ENCODE results near the gene BACH2.
"Not testable (repeated sequence)": the region's sequence is repeated elsewhere in the genome, so short reads cannot be mapped to it uniquely, and the experiment has no call there.

BACH2 gene

DNA sequence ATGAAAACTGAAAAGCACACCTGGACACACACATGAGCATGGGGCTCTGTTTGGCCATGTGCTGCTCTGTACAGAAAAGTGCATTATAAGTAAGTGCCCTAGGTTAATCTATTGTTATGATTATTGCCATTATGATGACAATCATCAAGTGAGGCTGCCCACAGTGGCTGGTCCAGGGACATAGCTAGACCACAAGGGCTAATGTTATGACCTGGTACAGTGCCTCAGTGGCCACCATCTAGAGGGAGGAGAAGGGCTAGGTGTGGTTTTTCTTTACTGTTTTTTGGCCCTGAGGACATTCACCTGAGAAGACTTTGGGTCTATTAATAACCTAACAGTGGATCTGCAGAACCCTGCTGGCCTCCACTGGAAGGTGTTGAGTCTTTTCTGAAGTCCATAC lies 316.3 kb downstream of the BACH2 start:
- H3K27me3 ChIP-seq (ENCODE audit: control insufficient read depth, insufficient read depth, low read length): no peaks in the 10 kb centered on the region
- H3K36me3 ChIP-seq (ENCODE audit: control insufficient read depth, insufficient read depth, low read length): no peaks in the 10 kb centered on the region
- no peak overlapping the region for H3K4me3 ChIP-seq (ENCODE audit: low read length)
- H3K9me3 ChIP-seq (ENCODE audit: control insufficient read depth, low read length): no peaks in the 10 kb centered on the region
- no peaks in the 10 kb centered on the region for H3K4me1 ChIP-seq (ENCODE audit: control insufficient read depth, insufficient read depth, low read length)
- no peak overlapping the region for H3K9ac ChIP-seq (ENCODE audit: low read length)

- H3K9ac ChIP-seq (ENCODE audit: low read length): no peak overlapping the region
- no peaks in the 10 kb centered on the region for H3K36me3 ChIP-seq (ENCODE audit: control insufficient read depth, insufficient read depth, low read length)
- no peaks in the 10 kb centered on the region for H3K9me3 ChIP-seq (ENCODE audit: control insufficient read depth, low read length)
- no peaks in the 10 kb centered on the region for H3K4me1 ChIP-seq (ENCODE audit: control insufficient read depth, insufficient read depth, low read length)
- H3K27me3 ChIP-seq (ENCODE audit: control insufficient read depth, insufficient read depth, low read length): no peaks in the 10 kb centered on the region
- no peak overlapping the region for H3K4me3 ChIP-seq (ENCODE audit: low read length)
Observed at GRCh38 chr6:89979481-89980119, 317.0 kb downstream of the BACH2 start.

- H3K4me1 ChIP-seq (ENCODE audit: control insufficient read depth, insufficient read depth, low read length): no peaks in the 10 kb centered on the region
- H3K9ac ChIP-seq (ENCODE audit: low read length): no peak overlapping the region
- H3K27me3 ChIP-seq (ENCODE audit: control insufficient read depth, insufficient read depth, low read length): no peaks in the 10 kb centered on the region
- no peaks in the 10 kb centered on the region for H3K9me3 ChIP-seq (ENCODE audit: control insufficient read depth, low read length)
- no peaks in the 10 kb centered on the region for H3K36me3 ChIP-seq (ENCODE audit: control insufficient read depth, insufficient read depth, low read length)
- no peak overlapping the region for H3K4me3 ChIP-seq (ENCODE audit: low read length)
Observed at GRCh38 chr6:89978749-89979145, 317.9 kb downstream of the BACH2 start.

DNA sequence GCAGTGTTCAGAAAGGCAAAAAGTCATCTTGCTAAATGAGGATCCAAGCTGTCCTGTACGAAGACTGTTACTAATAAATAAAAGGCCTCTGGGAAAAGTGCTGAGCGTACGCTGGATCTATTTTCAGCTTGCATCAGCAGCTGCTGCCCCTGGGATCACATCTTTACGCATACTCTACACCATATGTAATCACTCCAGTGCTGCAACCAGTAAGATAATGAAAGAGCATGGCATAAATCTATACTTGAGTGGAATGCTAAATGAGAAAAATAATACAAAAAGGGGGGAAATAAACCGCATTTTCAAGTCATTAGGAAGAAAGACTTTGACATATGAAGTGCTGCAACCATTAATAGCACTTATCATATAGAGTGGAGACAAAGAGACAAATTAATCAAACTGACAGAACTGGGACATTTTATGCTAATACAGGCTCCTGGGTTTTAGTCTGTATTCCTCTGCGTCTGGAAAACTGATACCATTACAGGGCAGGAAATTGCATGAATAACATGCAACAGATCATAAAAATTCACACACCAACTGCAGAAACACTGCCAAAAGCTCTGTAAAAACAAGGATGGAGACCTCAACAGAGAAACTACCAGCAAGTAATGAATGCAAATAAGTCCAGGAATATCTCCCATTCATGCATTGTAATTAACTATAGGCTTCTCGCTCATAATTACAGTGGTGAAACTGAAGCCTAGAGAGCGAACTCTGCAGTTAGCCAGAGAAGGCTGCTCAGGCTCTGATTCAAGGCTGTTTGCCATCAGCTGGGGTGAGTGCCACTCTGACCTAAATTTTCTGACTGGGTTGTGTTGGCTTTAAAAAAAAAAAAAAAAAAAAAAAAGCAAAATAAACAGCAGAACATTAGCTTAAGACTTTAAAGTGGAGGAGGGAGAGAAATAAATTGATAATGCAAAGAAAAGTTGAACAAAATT lies 318.6 kb downstream of the BACH2 start:
- H3K4me3 ChIP-seq (ENCODE audit: low read length): no peak overlapping the region
- H3K9ac ChIP-seq (ENCODE audit: low read length): no peak overlapping the region
- no peaks in the 10 kb centered on the region for H3K9me3 ChIP-seq (ENCODE audit: control insufficient read depth, low read length)
- no peaks in the 10 kb centered on the region for H3K27me3 ChIP-seq (ENCODE audit: control insufficient read depth, insufficient read depth, low read length)
- no peaks in the 10 kb centered on the region for H3K36me3 ChIP-seq (ENCODE audit: control insufficient read depth, insufficient read depth, low read length)
- H3K4me1 ChIP-seq (ENCODE audit: control insufficient read depth, insufficient read depth, low read length): no peaks in the 10 kb centered on the region

- H3K36me3 ChIP-seq (ENCODE audit: control insufficient read depth, insufficient read depth, low read length): no peaks in the 10 kb centered on the region
- no peak overlapping the region for H3K4me3 ChIP-seq (ENCODE audit: low read length)
- H3K4me1 ChIP-seq (ENCODE audit: control insufficient read depth, insufficient read depth, low read length): no peaks in the 10 kb centered on the region
- H3K9ac ChIP-seq (ENCODE audit: low read length): no peak overlapping the region
- no peaks in the 10 kb centered on the region for H3K27me3 ChIP-seq (ENCODE audit: control insufficient read depth, insufficient read depth, low read length)
- no peaks in the 10 kb centered on the region for H3K9me3 ChIP-seq (ENCODE audit: control insufficient read depth, low read length)
Observed at GRCh38 chr6:89976694-89977020, 320.0 kb downstream of the BACH2 start.

GRCh38 chr6:89975991-89976693 lies 320.5 kb downstream of the BACH2 start:
- H3K4me3 ChIP-seq (ENCODE audit: low read length): no peak overlapping the region
- H3K36me3 ChIP-seq (ENCODE audit: control insufficient read depth, insufficient read depth, low read length): no peaks in the 10 kb centered on the region
- H3K9me3 ChIP-seq (ENCODE audit: control insufficient read depth, low read length): no peaks in the 10 kb centered on the region
- H3K4me1 ChIP-seq (ENCODE audit: control insufficient read depth, insufficient read depth, low read length): no peaks in the 10 kb centered on the region
- no peak overlapping the region for H3K9ac ChIP-seq (ENCODE audit: low read length)
- no peaks in the 10 kb centered on the region for H3K27me3 ChIP-seq (ENCODE audit: control insufficient read depth, insufficient read depth, low read length)

DNA sequence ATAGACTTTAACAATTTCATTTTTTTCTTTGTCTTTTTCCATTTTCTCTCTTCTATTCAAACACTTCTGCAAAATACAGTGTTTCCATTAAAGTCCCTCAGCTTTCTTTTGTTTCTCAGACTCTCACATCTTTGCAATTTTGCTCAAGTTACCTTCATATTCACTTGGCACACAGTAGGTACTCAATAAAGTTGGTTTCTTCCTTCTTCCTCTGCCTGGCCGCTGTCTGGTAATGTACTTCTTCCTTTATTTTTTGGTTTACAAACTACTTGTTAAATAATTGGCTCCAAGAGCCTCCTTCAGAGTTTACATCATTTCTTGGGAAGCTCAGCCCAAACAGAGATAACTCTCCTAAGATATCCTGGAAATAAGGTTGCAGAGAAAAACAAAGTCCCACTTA lies 321.3 kb downstream of the BACH2 start:
- H3K27me3 ChIP-seq (ENCODE audit: control insufficient read depth, insufficient read depth, low read length): no peaks in the 10 kb centered on the region
- H3K4me3 ChIP-seq (ENCODE audit: low read length): no peak overlapping the region
- H3K9me3 ChIP-seq (ENCODE audit: control insufficient read depth, low read length): no peaks in the 10 kb centered on the region
- no peak overlapping the region for H3K9ac ChIP-seq (ENCODE audit: low read length)
- no peaks in the 10 kb centered on the region for H3K36me3 ChIP-seq (ENCODE audit: control insufficient read depth, insufficient read depth, low read length)
- H3K4me1 ChIP-seq (ENCODE audit: control insufficient read depth, insufficient read depth, low read length): no peaks in the 10 kb centered on the region

DNA sequence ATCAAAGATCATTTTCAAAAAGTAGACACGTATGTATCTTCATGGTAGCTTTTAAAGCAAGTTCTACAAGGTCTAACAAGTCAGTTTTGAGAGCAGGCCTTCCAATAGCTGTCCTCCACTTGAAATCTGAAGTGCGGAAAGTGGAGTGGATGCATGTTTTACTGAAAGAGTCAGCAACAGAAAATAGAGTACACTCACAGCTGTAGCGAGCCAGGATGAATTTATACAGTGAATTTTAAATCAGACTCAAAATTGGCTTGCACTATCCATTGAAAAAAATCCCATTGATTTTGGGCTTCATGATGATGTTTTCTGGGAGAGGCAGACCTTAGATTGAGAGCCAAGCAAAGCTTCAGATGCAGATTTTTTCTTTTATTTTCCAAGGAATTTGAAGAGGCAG lies 321.8 kb downstream of the BACH2 start:
- Histone ChIP-seq H3K36me3 (ENCODE audit: control insufficient read depth, insufficient read depth, low read length) (no peaks in the 10 kb centered on the region), H3K9me3 (ENCODE audit: control insufficient read depth, low read length) (no peaks in the 10 kb centered on the region), H3K4me1 (ENCODE audit: control insufficient read depth, insufficient read depth, low read length) (no peaks in the 10 kb centered on the region), H3K4me3 (ENCODE audit: low read length) (no peak overlapping the region), H3K27me3 (ENCODE audit: control insufficient read depth, insufficient read depth, low read length) (no peaks in the 10 kb centered on the region), H3K9ac (ENCODE audit: low read length) (no peak overlapping the region)

DNA sequence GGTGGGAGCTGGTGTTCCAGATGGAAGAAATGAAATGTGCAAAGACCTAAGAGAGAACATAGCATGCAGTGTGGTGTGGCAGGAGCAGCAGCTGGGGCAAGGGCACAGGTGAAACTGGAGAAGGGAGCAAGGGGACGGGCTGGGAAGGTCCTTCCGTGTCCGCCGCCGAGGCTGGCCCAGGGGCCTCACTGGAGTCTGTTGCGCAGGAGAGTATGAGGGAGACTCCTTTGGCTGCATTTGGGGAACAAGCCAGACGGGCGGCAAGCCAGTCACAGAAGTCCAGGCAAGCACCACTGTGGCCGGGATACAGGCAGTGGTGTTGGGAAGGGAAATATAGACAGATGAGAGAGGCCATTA lies 324.6 kb downstream of the BACH2 start:
- Histone ChIP-seq H3K9me3 (ENCODE audit: control insufficient read depth, low read length) (no peaks in the 10 kb centered on the region), H3K4me3 (ENCODE audit: low read length) (no peak overlapping the region), H3K9ac (ENCODE audit: low read length) (no peak overlapping the region), H3K4me1 (ENCODE audit: control insufficient read depth, insufficient read depth, low read length) (no peaks in the 10 kb centered on the region), H3K27me3 (ENCODE audit: control insufficient read depth, insufficient read depth, low read length) (no peaks in the 10 kb centered on the region), H3K36me3 (ENCODE audit: control insufficient read depth, insufficient read depth, low read length) (no peaks in the 10 kb centered on the region)

- H3K9me3 ChIP-seq (ENCODE audit: control insufficient read depth, low read length); H3K4me1 ChIP-seq (ENCODE audit: control insufficient read depth, insufficient read depth, low read length); H3K36me3 ChIP-seq (ENCODE audit: control insufficient read depth, insufficient read depth, low read length); H3K27me3 ChIP-seq (ENCODE audit: control insufficient read depth, insufficient read depth, low read length); H3K9ac ChIP-seq (ENCODE audit: low read length); H3K4me3 ChIP-seq (ENCODE audit: low read length): not testable (repeated sequence)
Observed at GRCh38 chr6:89971338-89972024, 325.2 kb downstream of the BACH2 start.

DNA sequence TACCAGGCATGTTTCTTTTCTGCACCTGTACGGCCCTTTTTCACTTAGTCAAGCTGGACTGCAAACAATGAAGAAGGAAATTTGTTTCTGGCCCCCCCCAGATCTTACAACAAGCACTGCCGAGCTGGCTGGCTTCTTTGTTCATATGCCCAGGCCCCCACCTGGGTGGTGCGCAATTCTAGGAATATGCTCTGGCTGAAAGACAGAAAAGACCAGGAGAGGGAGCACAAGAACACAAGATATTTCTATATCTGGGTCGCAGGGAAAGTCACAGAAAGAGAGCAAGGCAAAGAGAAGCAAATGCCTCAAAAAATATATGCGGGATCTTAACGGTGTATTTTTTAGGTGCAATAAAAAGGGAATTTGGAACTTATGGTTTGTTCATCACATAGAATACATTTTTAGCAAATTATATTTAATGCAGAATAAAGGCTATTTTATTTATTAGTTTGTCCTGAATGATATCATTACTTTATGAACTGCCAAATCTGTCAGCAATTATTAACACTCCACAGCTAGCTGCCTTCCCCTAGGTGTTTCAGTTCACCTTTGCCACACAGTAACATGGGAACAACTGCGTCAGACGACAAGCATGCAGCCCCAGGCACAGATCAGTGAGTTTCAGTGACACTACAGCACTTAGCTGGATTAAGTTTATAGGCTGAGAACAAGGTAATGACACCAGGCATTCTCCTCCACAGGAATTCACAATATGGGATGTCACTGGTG lies 325.9 kb downstream of the BACH2 start:
- H3K4me1 ChIP-seq (ENCODE audit: control insufficient read depth, insufficient read depth, low read length): no peaks in the 10 kb centered on the region
- no peak overlapping the region for H3K4me3 ChIP-seq (ENCODE audit: low read length)
- no peak overlapping the region for H3K9ac ChIP-seq (ENCODE audit: low read length)
- no peaks in the 10 kb centered on the region for H3K27me3 ChIP-seq (ENCODE audit: control insufficient read depth, insufficient read depth, low read length)
- no peaks in the 10 kb centered on the region for H3K36me3 ChIP-seq (ENCODE audit: control insufficient read depth, insufficient read depth, low read length)
- H3K9me3 ChIP-seq (ENCODE audit: control insufficient read depth, low read length): no peaks in the 10 kb centered on the region
